Nephron progenitor cell (in vitro differentiated cells): Measurements from ENCODE around the gene CAMK2A.

Experiments
- DNase-seq: peaks from one replicate; pipeline ENCODE4 v3.0.0; 2021
- H3K27ac Mint-ChIP-seq: 2 replicates; pipeline ENCODE4 v1.8.0; 2021; ENCODE audit warnings: mild to moderate bottlenecking, moderate library complexity, mixed read lengths
- H3K27me3 Mint-ChIP-seq: 2 replicates; pipeline ENCODE4 v1.8.0; 2021; ENCODE audit warnings: mild to moderate bottlenecking, low read depth, mixed read lengths; ENCODE audit not compliant: poor library complexity
- H3K36me3 Mint-ChIP-seq: 2 replicates; pipeline ENCODE4 v1.8.0; 2021; ENCODE audit warnings: low read depth, mixed read lengths
- H3K4me1 Mint-ChIP-seq: 2 replicates; pipeline ENCODE4 v1.8.0; 2021; ENCODE audit warnings: mixed read lengths
- H3K4me3 Mint-ChIP-seq: 2 replicates; pipeline ENCODE4 v1.8.0; 2021; ENCODE audit warnings: mild to moderate bottlenecking, moderate library complexity, mixed read lengths
- H3K9me3 Mint-ChIP-seq: 2 replicates; pipeline ENCODE4 v1.8.0; 2021; ENCODE audit warnings: mild to moderate bottlenecking, moderate library complexity, mixed read lengths
- CTCF ChIP-seq: fragments of 200-600 bp; sonication (generic); IDR thresholded peaks from 2 replicates; pipeline ENCODE4 v1.5.0; 2021; ENCODE audit warnings: antibody characterized with exemption

Gene CAMK2A

GRCh38 chr5:150209099-150209635 lies 80.4 kb downstream of the CAMK2A start:
- H3K36me3 Mint-ChIP-seq: no peaks in the 10 kb centered on the region
- no peaks in the 10 kb centered on the region for H3K9me3 Mint-ChIP-seq
- H3K27me3 Mint-ChIP-seq: peaks cover 13% of the 10 kb centered on the region
- no peak for TF ChIP-seq CTCF
- no peak overlapping the region for H3K4me3 Mint-ChIP-seq
- peak overlapping the region; percentile 48 for H3K27ac Mint-ChIP-seq
- peaks cover 48% of the 10 kb centered on the region for H3K4me1 Mint-ChIP-seq
- no peak for DNase-seq

- Mint-ChIP-seq H3K4me3 (no peak overlapping the region), H3K9me3 (no peaks in the 10 kb centered on the region), H3K4me1 (peaks cover 50% of the 10 kb centered on the region), H3K27me3 (peaks cover 10% of the 10 kb centered on the region), H3K27ac (peak overlapping the region; percentile 48), H3K36me3 (no peaks in the 10 kb centered on the region)
- TF ChIP-seq CTCF: no peak
- DNase-seq: no peak
Measured at GRCh38 chr5:150208187-150209098, 81.1 kb downstream of the CAMK2A start.

GRCh38 chr5:150206779-150207115 lies 82.8 kb downstream of the CAMK2A start:
- no peak overlapping the region for H3K27ac Mint-ChIP-seq
- H3K9me3 Mint-ChIP-seq: no peaks in the 10 kb centered on the region
- peaks cover 49% of the 10 kb centered on the region for H3K4me1 Mint-ChIP-seq
- TF ChIP-seq CTCF: no peak
- no peaks in the 10 kb centered on the region for H3K36me3 Mint-ChIP-seq
- peaks cover 10% of the 10 kb centered on the region for H3K27me3 Mint-ChIP-seq
- H3K4me3 Mint-ChIP-seq: no peak overlapping the region
- DNase-seq: no peak

GRCh38 chr5:150206098-150206778 lies 83.3 kb downstream of the CAMK2A start:
- H3K27ac Mint-ChIP-seq: no peak overlapping the region
- no peaks in the 10 kb centered on the region for H3K36me3 Mint-ChIP-seq
- no peak for TF ChIP-seq CTCF
- peaks cover 10% of the 10 kb centered on the region for H3K27me3 Mint-ChIP-seq
- H3K4me3 Mint-ChIP-seq: no peak overlapping the region
- DNase-seq: no peak
- no peaks in the 10 kb centered on the region for H3K9me3 Mint-ChIP-seq
- peaks cover 45% of the 10 kb centered on the region for H3K4me1 Mint-ChIP-seq

- no peak overlapping the region for H3K27ac Mint-ChIP-seq
Measured at GRCh38 chr5:150204590-150204960, 85.0 kb downstream of the CAMK2A start.

More at GRCh38 chr5:150204590-150204960, 85.0 kb downstream of the CAMK2A start:
- Mint-ChIP-seq H3K4me1 (peaks cover 28% of the 10 kb centered on the region), H3K9me3 (no peaks in the 10 kb centered on the region), H3K27me3 (peaks cover 10% of the 10 kb centered on the region), H3K36me3 (no peaks in the 10 kb centered on the region), H3K4me3 (no peak overlapping the region)
- no peak for TF ChIP-seq CTCF
- DNase-seq: no peak
